ENCODE results near the gene MPO. TPM values are rescaled to one million over a fixed set of nuclear protein-coding genes. Genes with fewer than 3 reads are reported as not detected.

Gene MPO
- polyA plus RNA-seq, 1 experiment = not detected

- TF ChIP-seq, protein P1, sequence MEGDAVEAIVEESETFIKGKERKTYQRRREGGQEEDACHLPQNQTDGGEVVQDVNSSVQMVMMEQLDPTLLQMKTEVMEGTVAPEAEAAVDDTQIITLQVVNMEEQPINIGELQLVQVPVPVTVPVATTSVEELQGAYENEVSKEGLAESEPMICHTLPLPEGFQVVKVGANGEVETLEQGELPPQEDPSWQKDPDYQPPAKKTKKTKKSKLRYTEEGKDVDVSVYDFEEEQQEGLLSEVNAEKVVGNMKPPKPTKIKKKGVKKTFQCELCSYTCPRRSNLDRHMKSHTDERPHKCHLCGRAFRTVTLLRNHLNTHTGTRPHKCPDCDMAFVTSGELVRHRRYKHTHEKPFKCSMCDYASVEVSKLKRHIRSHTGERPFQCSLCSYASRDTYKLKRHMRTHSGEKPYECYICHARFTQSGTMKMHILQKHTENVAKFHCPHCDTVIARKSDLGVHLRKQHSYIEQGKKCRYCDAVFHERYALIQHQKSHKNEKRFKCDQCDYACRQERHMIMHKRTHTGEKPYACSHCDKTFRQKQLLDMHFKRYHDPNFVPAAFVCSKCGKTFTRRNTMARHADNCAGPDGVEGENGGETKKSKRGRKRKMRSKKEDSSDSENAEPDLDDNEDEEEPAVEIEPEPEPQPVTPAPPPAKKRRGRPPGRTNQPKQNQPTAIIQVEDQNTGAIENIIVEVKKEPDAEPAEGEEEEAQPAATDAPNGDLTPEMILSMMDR (IDR thresholded peaks at IDR 0.05; ENCODE audit: low read depth, low read length) = no peak
- ChIA-PET CTCF (interaction anchor here (1.1 to 1.5 kb wide), 2 partner anchors 73 to 95 kb away, joined by 3 to 4 read pairs; partner anchors contain the start of gene RNF43), POLR2A (interaction anchor here (1.7 kb wide), 1 partner anchor 30 kb away, joined by 7 read pairs; the partner anchor contains the start of gene SUPT4H1)
- no peaks in the 10 kb centered on the region for H3K9me3 ChIP-seq (ENCODE audit: control insufficient read depth, insufficient read depth, low read length)
- H3K27ac ChIP-seq (ENCODE audit: low read depth, low read length) = no peak overlapping the region
- no peak overlapping the region for H3K4me3 ChIP-seq (ENCODE audit: low read depth, low read length)
- peaks cover 2% of the 10 kb centered on the region for H3K27me3 ChIP-seq (ENCODE audit: control insufficient read depth, insufficient read depth, low read length)
- DNase-seq (ENCODE audit: low read depth, low spot score) = no peak
Measured at GRCh38 chr17:58322581-58323185, 41.9 kb upstream of the MPO start.

GRCh38 chr17:58321571-58322525 lies 41.1 kb upstream of the MPO start:
- CTCF ChIA-PET = interaction anchor here (0.9 to 1.1 kb wide), 2 partner anchors 18 to 96 kb away, joined by 3 to 4 read pairs; partner anchors contain the start of gene RNF43
- TF ChIP-seq, protein P1 (IDR thresholded peaks at IDR 0.05; ENCODE audit: low read depth, low read length) = no peak

DNA sequence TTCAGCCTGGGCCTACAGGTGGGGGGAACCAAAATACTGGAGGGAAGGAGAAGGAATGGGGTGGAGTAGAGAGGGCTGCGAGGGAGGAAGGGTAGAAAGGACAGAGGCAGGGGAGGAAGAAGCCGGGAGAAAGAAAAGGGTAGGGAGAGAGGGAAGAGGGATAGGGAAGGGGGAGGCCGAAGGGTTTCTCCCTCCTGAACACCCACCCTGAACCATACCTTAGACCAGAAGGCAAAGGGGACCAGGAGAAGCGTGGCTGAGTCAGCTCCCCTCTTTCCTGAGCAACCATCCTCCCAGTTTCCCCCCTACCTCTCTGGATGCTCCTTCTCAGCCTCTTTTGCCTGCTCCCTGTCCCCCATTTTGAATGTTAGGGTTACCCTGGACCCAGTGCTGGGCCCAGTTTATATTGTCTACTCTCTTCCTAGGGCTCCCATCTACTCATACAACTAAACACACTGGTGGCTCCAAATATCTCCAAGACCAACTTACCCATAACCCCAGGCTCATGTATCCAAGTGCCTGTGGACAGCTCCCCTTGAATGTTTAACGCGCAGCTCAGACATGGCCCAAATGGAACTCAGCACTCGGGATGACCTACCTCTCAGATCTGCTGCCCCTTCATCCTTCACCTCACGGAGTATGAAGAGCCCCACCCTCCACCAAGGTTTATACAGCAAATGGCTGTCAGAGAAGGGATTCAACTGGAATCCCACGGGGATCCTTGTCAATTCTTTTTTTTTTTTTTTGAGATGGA lies 40.0 kb upstream of the MPO start:
- TF ChIP-seq, protein P1 (IDR thresholded peaks at IDR 0.05; ENCODE audit: low read depth, low read length) = no peak
- Histone ChIP-seq H3K27me3 (ENCODE audit: control insufficient read depth, insufficient read depth, low read length) (peaks cover 2% of the 10 kb centered on the region), H3K4me3 (ENCODE audit: low read depth, low read length) (no peak overlapping the region), H3K27ac (ENCODE audit: low read depth, low read length) (no peak overlapping the region), H3K9me3 (ENCODE audit: control insufficient read depth, insufficient read depth, low read length) (no peaks in the 10 kb centered on the region)
- ChIA-PET CTCF (interaction anchor here (0.9 kb wide), 1 partner anchor 19 kb away, joined by 3 read pairs; no protein-coding TSS in a partner anchor), POLR2A (no interaction called here)
- DNase-seq (ENCODE audit: low read depth, low spot score) = no peak

More at GRCh38 chr17:58321571-58322525, 41.1 kb upstream of the MPO start:
- H3K27ac ChIP-seq (ENCODE audit: low read depth, low read length) = no peak overlapping the region
- no peak for DNase-seq (ENCODE audit: low read depth, low spot score)
- H3K27me3 ChIP-seq (ENCODE audit: control insufficient read depth, insufficient read depth, low read length) = peaks cover 2% of the 10 kb centered on the region
- POLR2A ChIA-PET = interaction anchor here (1.7 kb wide), 1 partner anchor 31 kb away, joined by 7 read pairs; the partner anchor contains the start of gene SUPT4H1
- no peaks in the 10 kb centered on the region for H3K9me3 ChIP-seq (ENCODE audit: control insufficient read depth, insufficient read depth, low read length)
- H3K4me3 ChIP-seq (ENCODE audit: low read depth, low read length) = no peak overlapping the region

- TF ChIP-seq, protein P1 (IDR thresholded peaks at IDR 0.05; ENCODE audit: low read depth, low read length) = no peak
- H3K9me3 ChIP-seq (ENCODE audit: control insufficient read depth, insufficient read depth, low read length) = no peaks in the 10 kb centered on the region
- DNase-seq (ENCODE audit: low read depth, low spot score) = no peak
- CTCF ChIA-PET = no interaction called here
- POLR2A ChIA-PET = no interaction called here
- H3K27me3 ChIP-seq (ENCODE audit: control insufficient read depth, insufficient read depth, low read length) = peaks cover 2% of the 10 kb centered on the region
- H3K27ac ChIP-seq (ENCODE audit: low read depth, low read length) = no peak overlapping the region
- no peak overlapping the region for H3K4me3 ChIP-seq (ENCODE audit: low read depth, low read length)
Measured at GRCh38 chr17:58320163-58320558, 39.4 kb upstream of the MPO start.
